GM13977 (cell line): Measurements from ENCODE around the gene PM20D2.

Source experiments
- DNase-seq: peaks from one replicate; pipeline ENCODE4 v3.0.0; 2012; ENCODE audit warnings: low spot score
- CTCF ChIP-seq: IDR thresholded peaks from 2 replicates; pipeline ENCODE4 v1.5.1; 2012; ENCODE audit warnings: mild to moderate bottlenecking, control low read depth; ENCODE audit not compliant: insufficient read depth; ENCODE audit errors: extremely low read depth, missing control alignments
- in situ Hi-C: fragments of 300-500 bp; cut with MboI; formaldehyde crosslinking; loops from one replicate; pipeline ENCODE4 v1.12.0; 2022; ENCODE audit warnings: low sequenced_read_pairs, low pct_unique_long_range_greater_than_20kb, mixed read lengths, inconsistent platforms; ENCODE audit not compliant: unreplicated experiment

PM20D2 gene

GRCh38 chr6:89160331-89161092 is 14.7 kb downstream of the PM20D2 start:
- no peak for TF ChIP-seq CTCF
- in situ Hi-C loops, result no loop called here
- no peak for DNase-seq

- in situ Hi-C loops, result no loop called here
- TF ChIP-seq CTCF, result no peak
- DNase-seq, result no peak
These were observed 15.6 kb downstream of the PM20D2 start for GRCh38 chr6:89161326-89162046.

GRCh38 chr6:89162047-89162371 is 16.2 kb downstream of the PM20D2 start:
- no peak for DNase-seq
- in situ Hi-C loops, result no loop called here
- TF ChIP-seq CTCF, result no peak

- in situ Hi-C loops, result no loop called here
- no peak for DNase-seq
- TF ChIP-seq CTCF, result no peak
These were observed 26.3 kb downstream of the PM20D2 start for GRCh38 chr6:89172131-89172530.

GRCh38 chr6:89173634-89174033 is 27.8 kb downstream of the PM20D2 start:
- no peak for TF ChIP-seq CTCF
- in situ Hi-C loops, result no loop called here
- no peak for DNase-seq

GRCh38 chr6:89180112-89180511 is 34.3 kb downstream of the PM20D2 start:
- DNase-seq, result no peak
- in situ Hi-C loops, result no loop called here
- TF ChIP-seq CTCF, result no peak
